Prostate gland (tissue), 2 donors: Measurements from ENCODE around the gene ADIPOR2.

Experiments used
- POLR2A ChIP-seq: fragments of 450-650 bp; IDR thresholded peaks from one replicate; pipeline ENCODE4 v1.6.1; 2016; ENCODE audit warnings: antibody characterized with exemption, mild to moderate bottlenecking
- TF ChIP-seq, protein P1 (sequence below), 4 experiments: fragments of 200-600 bp in 2 of 4; fragments of 450-650 bp in 2 of 4; sonication (generic) in 2 of 4; IDR thresholded peaks; 1 replicate in 3 of 4; 2 replicates in 1 of 4; pipeline ENCODE4 v1.5.1; 2016 to 2019; ENCODE audit warnings: antibody characterized with exemption in 4 of 4, mild to moderate bottlenecking in 2 of 4, moderate library complexity in 2 of 4

GRCh38 chr12:1642513-1642912, 48.4 kb upstream of the ADIPOR2 start:
- TF ChIP-seq, protein P1, sequence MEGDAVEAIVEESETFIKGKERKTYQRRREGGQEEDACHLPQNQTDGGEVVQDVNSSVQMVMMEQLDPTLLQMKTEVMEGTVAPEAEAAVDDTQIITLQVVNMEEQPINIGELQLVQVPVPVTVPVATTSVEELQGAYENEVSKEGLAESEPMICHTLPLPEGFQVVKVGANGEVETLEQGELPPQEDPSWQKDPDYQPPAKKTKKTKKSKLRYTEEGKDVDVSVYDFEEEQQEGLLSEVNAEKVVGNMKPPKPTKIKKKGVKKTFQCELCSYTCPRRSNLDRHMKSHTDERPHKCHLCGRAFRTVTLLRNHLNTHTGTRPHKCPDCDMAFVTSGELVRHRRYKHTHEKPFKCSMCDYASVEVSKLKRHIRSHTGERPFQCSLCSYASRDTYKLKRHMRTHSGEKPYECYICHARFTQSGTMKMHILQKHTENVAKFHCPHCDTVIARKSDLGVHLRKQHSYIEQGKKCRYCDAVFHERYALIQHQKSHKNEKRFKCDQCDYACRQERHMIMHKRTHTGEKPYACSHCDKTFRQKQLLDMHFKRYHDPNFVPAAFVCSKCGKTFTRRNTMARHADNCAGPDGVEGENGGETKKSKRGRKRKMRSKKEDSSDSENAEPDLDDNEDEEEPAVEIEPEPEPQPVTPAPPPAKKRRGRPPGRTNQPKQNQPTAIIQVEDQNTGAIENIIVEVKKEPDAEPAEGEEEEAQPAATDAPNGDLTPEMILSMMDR (IDR thresholded peaks at IDR 0.05), result no peak
- TF ChIP-seq POLR2A, result no peak
